HG03460 (cell line): ENCODE results near the gene RFX2.

Experiments used
- ATAC-seq: cut with Tn5 transposase; IDR thresholded peaks from one replicate; pipeline ENCODE4 v1.9.1; 2021; ENCODE audit not compliant: unreplicated experiment

The RFX2 gene

DNA sequence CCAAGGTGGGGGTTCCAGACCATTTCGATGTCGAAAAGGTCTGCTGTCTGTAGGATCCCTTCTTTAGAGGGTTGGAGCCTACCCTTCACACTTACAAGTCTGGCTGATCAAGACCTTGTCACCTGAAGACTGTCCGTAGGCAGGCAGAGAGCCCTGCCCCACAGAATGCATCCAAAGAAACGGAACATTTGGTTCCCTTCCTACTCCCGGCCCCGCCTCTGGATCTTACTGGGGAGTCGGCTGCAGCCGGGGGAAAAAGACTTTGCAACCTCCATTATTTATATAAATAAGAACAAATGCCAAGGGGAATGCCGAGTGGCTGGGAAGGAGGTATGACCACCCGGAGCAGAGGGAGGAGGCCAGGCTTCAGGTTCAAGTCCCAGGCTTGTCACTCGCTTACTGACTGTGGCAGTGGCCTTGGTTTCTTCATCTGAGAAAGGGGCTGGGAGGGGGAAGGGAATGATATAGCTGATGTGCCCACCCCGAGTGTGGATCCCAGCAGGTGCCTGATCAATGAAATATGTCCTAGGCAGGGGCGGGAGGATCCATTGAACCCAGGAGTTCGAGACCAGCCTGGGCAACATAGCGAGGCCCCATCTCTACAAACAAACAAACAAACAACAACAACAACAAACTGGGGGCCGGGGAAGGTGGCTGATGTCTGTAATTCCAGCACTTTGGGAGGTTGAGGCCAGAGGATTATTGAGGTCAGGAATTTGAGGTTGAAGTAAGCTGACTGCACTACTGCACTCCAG, 48.7 kb downstream of the RFX2 start:
- no peak for ATAC-seq

DNA sequence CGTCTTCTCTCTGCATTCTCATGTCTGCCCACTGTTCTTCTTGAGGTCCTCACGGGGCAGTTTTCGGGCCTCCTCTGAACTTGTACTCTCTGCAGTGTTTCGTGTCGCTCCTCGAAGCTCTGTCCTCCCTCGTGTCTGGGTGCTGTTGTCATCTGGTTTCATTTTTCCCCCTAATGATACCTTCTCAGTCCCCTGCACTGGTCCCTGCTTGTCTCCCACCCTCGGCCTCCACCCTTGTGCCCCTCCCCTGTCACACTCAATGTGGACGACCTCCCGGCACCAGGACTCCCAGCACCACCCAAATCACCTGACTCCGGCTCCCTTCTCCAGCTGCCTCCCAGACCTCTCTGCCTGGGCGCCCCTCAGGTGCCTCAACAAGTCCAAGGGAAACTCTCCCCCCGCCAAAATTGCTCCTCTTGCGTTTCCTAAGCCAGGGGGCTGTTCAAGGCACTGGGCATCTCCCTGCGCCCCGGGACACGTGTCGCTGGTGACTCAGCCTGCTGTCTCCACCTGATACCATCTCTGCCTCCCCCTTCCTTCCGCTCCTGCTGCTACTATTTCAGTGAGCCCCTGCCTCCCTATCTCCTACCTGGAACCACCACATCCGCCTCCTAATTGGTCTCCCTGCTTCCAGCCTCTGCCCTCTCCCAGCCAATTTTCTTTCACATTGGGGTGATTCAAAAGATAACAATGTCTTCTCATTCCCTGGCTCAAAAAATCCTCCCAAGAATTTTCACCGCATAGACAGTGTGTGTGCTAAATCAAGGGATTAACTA, 49.5 kb downstream of the RFX2 start:
- no peak for ATAC-seq

DNA sequence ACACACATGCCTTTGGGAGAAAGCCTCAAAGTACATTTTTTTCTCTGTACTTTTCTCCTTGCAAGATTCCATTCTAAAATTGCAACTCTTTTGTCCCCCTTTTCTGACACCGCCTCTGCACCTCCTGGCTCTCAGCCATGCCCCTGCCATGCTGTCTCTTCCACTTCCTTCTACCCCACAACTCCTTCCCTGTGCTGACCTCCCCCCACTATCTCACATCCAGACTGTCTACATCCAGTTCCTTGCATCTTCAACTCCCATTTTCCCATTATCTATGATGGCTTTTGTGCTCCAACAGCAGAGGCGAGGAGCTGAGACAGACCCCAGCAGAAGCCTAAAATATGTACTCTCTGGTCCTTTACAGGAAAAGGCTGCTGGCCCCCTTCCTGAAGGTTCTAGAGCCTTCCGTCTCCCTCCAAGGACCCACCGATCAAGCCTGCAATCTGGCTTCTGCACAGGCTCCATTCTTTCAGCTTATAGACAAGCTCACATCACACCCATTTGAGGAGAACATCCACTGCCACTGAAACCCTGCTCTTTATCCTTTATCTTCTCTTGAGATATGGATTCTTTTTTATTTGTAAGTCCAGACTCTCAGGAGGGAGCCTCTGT, 50.2 kb downstream of the RFX2 start:
- ATAC-seq: no peak

DNA sequence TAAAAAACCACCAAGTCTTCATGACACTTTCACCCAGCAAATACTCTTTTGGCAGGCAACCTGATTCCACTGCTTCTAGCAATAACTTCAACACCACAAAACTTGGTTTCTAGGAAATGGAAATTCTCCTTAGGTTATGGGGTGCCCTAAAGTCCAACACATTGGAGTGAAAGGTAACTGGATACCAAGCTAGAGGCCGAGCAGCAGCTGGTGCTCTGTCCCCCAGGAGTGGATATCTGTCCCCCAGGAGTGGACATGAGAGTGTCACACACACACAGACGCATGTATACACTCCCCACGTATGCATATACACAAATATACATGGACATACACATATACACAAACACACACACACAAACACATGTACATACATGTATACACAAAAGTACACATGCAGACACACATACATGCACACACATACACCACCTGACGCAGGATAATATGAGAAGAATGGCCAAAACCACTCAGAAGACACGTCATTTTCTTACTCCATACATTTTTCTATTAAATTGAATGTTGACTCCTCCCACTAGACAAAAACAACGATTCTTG, 50.8 kb downstream of the RFX2 start:
- no peak for ATAC-seq

DNA sequence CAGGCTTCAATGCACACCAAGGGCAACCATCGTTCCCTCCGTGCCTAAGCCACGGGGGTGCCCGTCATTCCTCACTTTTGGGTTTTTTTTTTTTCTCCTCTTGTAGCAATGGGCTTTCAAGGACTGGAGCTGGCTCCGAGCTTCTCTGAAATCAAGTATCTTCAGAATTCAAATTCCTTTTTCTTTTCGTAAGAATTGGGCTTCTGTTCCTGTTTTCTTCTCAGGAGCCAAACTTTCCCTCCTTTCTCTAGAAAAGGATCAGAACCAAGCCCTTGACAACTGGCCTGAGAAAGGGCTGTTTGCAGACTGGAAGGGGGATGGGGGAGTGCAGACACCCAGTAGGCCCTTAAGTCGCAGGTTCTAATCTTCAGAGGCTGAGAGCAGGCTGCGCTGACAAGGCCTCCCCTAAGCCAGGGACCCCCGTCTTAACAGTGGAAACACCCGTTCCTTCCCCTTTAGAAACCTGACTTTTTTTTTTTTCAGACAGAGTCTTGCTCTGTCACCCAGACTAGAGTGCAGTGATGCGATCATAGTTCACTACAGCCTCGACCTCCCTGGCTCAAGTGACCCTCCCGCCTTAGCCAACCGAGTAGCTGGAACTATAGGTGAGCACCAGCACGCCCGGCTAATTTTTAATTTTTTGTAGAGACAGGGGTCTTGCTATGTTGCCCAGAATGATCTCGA, 51.6 kb downstream of the RFX2 start:
- no peak for ATAC-seq

DNA sequence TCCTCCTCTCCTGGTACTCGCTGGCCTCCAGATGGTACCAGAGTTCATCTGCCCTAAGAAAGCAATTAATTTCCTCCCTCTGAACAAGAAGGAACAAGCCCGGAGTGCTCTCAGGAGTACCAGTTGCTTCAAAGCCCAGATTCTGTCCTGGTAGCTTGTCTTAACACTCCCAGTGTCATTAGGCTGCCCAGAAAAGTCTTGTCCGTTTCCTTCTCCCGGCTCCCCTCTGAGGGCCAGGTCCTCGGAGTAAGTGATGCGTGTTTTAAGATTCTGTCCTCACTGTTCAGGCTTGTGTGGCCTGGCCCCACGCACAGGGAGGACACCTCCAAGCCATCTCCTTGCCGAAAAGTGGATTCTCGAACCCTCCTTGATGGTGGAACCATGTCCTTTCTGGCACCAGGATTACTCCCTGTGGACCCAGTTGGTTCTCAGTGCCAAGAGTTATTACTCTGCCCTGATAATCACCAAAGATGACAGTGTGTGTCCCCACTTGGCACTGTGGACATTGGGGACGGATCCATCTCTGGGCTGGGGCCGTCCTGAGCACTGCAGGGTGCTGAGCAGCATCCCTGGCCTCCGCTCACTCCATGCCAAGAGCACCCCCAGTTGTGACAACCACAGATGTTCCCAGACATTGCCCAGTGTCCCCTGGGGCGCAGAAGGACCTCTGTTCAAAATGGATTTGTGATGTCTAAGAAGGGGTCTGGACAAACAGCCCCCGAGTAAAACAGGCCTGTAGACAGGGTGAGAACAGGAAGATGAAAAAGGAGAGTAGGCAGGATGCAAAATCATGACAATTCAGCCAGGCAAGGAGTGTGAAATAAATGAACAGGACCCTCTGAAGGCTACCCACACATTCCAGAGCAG, 52.4 kb downstream of the RFX2 start:
- ATAC-seq: no peak

DNA sequence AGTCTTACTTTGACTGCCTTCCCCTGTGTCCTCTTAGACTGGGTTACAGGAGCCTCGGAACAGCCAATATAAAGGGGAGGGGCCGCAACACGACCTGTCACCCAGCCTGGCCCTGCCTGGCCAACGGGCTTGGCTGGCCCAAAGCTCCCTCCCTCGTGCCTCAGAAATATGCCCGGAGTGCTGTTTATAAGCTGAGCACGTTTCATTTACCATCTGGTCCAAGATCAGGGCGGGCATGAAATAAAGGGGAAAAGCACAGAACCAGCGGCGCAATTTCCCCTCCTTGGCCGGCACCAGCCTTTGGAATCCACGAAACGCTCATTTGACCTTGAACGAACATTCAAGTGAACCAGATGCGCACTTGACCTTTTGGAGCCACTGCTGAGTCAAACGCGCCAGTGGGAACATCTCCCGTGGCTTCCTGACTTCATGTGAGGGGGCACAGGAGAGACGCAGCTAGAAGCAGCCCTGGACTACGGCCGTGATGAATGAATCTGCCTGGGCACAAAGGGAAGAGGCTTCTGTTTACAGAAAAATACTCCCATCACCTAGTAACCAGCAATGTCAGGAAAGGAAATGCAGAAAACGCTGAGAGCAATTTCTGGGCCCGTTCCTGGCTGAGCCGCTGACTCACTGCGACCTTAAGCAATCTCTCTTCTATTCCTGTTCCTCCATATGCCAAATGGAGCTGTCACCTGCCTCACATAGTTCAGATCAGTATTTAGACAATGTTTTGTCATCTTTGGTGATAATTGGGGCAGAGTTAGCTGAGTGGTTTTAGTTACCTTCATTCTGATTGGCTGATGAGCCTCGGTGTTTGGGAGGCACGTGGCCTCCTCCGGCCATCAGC, 53.3 kb downstream of the RFX2 start:
- no peak for ATAC-seq

DNA sequence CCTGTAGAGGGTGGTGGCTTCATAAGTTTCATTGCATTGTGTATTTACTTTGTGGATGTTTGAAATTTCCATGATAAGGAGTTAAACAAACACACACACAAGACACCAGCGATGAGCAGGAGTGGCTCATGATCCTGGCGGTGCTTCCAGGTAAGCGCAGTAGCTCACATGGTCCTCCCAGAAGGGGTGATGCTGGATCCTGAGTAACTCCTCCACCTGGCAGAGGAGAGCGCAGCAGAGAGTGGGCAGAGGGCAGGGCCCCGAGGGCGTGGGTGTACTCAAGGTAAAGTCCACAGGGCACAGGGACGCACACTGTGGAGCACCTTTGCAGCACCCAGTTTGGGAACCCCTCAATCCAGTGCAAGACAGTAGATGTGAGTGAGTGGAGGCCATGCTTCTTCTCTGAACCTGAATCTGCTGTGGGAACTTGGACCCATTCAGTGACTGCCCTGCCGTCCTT, 54.0 kb downstream of the RFX2 start:
- no peak for ATAC-seq

DNA sequence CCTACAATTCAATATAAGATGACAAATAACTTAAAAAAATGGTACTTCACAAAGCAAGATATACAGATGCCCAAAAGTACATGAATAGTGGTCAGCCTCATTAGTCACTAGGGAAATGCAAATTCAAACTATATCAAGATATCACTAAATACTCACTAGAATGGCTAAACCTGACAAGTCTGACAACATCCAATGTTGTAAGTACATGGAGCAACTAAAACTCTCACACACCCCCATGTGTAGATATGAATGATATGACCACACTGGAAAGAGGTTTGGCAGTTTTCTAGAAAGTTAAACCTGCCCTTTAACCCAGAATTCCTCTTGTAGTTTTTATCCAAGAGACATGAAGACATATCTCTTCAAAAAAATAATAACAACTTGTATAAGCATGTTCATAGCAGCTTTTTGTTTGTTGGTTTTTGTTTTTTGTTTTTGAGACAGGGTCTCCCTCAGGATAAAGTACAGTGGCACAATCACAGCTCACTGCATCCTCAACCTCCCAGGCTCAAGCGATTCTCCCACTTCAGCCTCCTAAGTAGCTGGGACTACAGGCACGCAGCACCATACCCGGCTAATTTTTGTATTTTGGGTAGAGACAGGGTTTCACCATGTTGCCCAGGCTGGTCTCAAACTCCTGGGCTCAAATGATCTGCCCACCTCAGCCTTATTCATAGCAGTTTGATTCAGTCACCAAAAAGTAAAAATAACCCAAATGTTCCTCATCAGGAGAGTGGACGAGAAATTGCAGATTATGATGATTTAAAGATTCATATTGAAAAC, 55.1 kb downstream of the RFX2 start:
- no peak for ATAC-seq

DNA sequence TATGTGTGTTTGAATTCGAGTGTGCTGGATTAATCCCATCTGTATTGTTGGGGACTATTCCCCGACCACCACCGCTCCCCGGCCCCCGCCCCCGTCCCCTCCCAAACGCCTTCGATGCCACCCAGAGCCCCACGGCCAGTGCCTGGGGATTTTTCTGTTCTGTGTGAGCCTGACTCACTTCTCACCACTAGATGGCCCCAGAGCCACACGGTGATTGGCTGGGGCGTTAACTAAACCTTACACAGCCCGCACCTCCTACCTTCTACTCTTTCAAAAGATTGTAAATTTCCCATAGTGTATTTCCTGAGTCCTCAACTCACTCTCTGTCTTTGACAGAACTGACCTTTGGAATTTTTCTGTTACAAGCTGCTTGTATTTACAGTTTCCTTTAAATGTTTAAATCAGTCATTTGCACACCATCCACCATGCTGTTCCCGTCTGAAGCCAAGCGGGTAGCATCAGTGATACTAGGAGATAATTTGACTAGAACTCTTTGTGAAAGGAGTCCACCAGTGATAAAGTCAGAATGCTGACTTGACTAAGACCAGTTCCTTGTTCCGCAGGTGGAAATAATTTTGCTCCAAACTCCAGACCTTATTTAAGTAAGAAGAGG, 61.4 kb downstream of the RFX2 start:
- peak; percentile 67 for ATAC-seq

DNA sequence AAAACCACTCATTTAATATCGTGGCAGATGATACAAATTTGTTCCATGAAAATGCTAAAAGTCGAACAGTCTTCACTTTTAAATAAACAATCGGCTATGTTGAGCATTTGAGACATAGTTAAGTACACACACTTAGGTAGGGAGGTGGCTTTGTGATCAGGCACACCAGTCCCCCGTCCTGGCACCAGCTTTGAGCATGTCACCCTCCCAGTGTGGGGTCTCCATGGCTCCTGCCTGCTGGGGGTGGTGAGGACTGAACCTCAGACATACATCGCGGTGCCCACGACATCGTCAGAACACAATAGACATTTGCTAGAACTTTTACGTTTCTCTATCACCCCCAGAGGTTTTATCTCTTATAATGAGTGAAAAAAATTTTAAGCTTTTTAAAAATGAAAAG, 62.0 kb downstream of the RFX2 start:
- no peak for ATAC-seq

DNA sequence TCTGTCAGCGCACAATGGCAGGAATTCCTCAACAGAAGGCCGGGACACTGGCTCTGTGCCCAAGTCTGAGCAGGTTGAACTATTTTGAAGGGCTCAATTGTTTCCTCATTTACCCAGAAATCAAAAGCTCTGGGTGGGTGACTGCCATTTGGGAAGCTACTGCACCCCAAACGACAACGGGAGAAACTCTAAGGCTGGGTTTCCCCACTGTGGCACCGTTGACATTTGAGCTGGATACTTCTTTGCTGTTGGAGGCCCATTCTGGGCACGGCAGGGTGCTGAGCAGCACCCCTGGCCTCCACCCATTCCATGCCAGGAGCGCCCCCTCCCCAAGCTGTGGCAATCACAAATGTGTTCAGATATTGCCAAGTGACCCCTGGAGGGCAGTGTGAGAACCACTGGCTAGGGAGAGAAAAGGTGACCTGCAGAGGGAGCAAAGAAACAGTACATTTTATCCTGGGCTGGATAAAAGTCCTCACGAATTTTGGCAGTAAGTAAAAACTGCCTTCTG, 62.5 kb downstream of the RFX2 start:
- ATAC-seq: no peak

DNA sequence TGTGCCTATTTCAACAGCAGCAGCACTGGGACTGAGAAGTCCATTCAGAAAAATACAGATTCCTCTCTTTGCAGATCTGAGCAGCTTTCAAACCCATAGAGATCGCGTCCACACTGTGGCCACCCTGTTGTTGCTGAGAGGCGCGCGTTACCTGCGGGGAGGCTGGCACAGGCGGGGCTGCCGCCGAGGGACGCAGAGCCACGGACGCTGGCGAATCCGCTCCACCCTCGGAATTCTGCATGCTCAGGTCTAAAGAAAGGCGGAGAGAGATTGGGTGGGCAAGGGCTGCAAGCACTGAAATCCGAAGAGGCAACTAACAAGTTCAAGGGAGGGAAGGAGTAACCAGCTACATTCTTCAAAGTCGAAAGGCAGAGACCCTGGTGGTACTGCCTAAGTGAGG, 63.0 kb downstream of the RFX2 start:
- ATAC-seq: no peak

DNA sequence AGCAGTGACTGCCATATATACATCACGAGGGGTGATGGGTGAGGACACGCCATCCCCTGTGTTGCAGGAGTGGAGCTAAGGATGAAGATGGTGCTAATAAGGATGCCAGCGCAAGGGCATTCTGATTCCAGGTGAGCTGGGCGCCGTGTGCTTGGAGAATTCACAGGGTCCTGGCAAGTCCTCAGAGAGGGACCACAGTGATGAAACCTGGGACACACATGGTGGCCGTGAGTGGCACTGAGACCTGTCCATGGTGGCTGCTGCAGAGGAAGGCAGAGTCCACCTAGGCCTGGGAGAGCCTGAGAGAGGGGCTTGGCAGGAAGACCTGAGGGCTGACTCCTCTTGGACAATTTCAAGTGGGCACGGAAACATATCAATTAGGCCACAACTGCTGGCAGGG, 65.2 kb downstream of the RFX2 start:
- no peak for ATAC-seq

DNA sequence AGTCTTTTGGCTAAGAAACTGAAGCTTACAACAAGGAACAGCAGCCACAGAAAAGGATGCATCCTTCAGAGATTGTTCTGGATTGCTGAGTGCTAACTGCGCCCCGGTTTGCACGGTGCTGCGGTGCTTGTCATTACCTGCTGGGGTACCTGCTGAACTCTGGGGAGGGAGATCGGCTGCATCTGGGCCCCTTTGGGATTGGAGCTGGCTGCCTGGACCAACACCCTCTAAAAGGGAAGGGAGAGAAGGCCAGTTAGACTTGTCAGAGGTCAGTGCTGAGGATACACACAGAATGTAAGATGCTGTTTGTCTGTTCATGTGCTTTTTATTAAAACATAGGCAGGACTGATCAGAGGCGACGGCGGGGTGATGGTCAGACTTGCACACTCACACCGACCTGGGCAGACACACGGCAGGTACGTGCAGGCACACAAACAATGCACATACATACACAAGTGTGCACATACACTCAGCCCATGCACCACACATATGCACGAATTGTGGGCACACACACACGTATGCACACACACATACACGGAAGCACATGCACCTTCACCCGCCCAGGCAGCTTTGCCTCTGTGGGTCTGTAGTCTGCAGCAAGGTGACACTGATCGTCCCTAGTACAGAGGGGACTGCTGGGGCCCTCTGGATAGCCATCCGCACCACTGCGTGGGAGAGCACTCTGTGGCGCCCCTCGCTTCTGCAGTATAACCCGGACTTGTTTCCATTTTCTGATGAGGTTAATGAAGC, 66.1 kb downstream of the RFX2 start:
- no peak for ATAC-seq

DNA sequence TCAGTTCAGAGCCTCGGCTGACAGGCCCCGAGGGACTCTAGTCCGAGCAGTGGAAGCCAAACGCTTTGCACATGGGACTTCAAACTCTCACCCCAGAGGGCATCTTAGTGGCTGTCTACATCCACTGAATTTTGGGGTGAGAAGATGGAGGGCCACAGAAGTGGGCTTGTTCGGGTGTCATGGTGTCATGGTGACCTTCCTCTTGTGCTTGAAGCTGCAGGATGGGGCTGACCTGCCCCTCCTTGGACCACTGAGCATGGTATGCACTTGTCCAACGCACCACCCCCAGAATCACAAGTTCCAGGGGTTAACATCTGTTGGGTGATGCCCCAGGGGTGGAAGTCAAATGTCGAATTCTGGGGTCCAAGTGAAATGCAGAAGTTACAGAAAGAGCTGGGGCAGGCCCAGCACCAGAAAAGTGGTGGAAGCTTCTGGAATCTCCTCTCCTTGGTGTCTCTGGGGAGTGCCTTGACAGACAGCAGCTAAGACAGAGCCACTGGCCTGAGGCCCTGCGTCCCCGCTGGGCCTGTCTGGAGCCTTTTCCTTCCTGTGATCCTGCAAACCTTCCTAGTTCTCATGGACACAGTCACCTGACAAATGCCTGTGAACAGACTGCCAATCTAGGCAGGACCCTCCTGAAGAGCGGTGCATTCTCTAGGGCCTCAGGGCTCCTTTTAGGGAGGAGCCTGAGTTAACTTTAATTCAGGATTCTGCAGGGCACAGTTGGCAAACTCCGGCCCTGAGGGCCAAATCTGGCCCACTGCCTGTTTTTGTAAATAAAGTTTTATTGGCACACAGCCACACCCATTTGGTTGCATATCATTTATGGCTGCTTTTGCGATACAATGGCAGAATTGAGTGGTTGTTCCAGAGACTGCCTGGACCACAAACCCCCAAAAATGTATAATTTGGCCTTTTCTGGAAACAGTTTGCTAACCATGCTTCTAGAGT, 67.2 kb downstream of the RFX2 start:
- no peak for ATAC-seq
